B cell (primary cell): ENCODE measurements around the gene TLE7. TPM values are rescaled to one million over a fixed set of nuclear protein-coding genes. Genes with fewer than 3 reads are reported as not detected.

ENCODE experiments used
- ATAC-seq: fragments of 200-7000 bp; cut with Tn5 transposase; one replicate; pipeline ENCODE4 v1.10.0; 2021; ENCODE audit warnings: low read depth, mild to moderate bottlenecking, moderate number of reproducible peaks, moderate library complexity
- CTCF ChIA-PET: fragments of 350-600 bp; sonication (Branson Sonifier 250); formaldehyde crosslinking; loops from one replicate; lab custom pipeline; 2021; ENCODE audit warnings: antibody characterized with exemption, inconsistent platforms; lab: Charles Lee
- POLR2A ChIA-PET: fragments of 350-600 bp; sonication (Branson Sonifier 250); formaldehyde crosslinking; loops from one replicate; lab custom pipeline; 2021; ENCODE audit warnings: antibody characterized with exemption; lab: Charles Lee
- DNase-seq: peaks from one replicate; pipeline ENCODE4 v3.0.0; 2013
- H2AFZ ChIP-seq: 2 replicates; pipeline ENCODE4 v1.6.1; 2012; ENCODE audit warnings: mild to moderate bottlenecking, low read depth, low read length; ENCODE audit not compliant: insufficient read depth, poor library complexity, severe bottlenecking
- H3K27ac ChIP-seq, 2 donors: 1 replicate in 1 of 2; 2 replicates in 1 of 2; pipeline ENCODE4 v1.5.1; 2012 to 2013; ENCODE audit warnings: low read length in 2 of 2, mild to moderate bottlenecking in 2 of 2, moderate library complexity in 1 of 2
- H3K27me3 ChIP-seq, 4 experiments: fragments of 200-600 bp in 1 of 4; sonication (generic) in 1 of 4; replicated peaks in 1 of 4; 1 replicate in 2 of 4; 2 replicates in 2 of 4; pipeline versions ENCODE4 v1.6.1 to v1.7.0; 2013 to 2016; ENCODE audit warnings: low read length in 3 of 4, mild to moderate bottlenecking in 2 of 4, mixed read lengths in 1 of 4, moderate library complexity in 1 of 4; ENCODE audit not compliant: insufficient read depth in 4 of 4, control insufficient read depth in 3 of 4; ENCODE audit errors: control extremely low read depth in 1 of 4
- H3K36me3 ChIP-seq, 2 experiments: replicated peaks in 1 of 2; 1 replicate in 1 of 2; 2 replicates in 1 of 2; pipeline versions ENCODE4 v1.6.1 to v1.7.1; 2013; ENCODE audit warnings: low read length in 1 of 2; ENCODE audit not compliant: insufficient read depth in 2 of 2, control insufficient read depth in 1 of 2; ENCODE audit errors: control extremely low read depth in 1 of 2, extremely low read depth in 1 of 2
- H3K4me1 ChIP-seq, 2 donors: fragments of 200-600 bp in 1 of 2; sonication (generic) in 1 of 2; 1 replicate in 1 of 2; 2 replicates in 1 of 2; pipeline versions ENCODE4 v1.5.1 to v1.6.1; 2013 to 2017; ENCODE audit warnings: low read length in 2 of 2; ENCODE audit not compliant: control insufficient read depth in 2 of 2, insufficient read depth in 2 of 2
- H3K4me2 ChIP-seq: replicated peaks from 2 replicates; pipeline ENCODE3; 2012; ENCODE audit warnings: mild to moderate bottlenecking, low read depth, low read length; ENCODE audit not compliant: poor library complexity, severe bottlenecking
- H3K4me3 ChIP-seq, 5 experiments: fragments of 200-600 bp in 1 of 5; sonication (generic) in 1 of 5; 1 replicate in 3 of 5; 2 replicates in 2 of 5; pipeline versions ENCODE4 v1.5.1 to v1.7.0; 2011 to 2016; ENCODE audit warnings: low read length in 4 of 5, mild to moderate bottlenecking in 4 of 5, low read depth in 2 of 5, control low read depth in 1 of 5, moderate library complexity in 1 of 5; ENCODE audit not compliant: insufficient read depth in 1 of 5; ENCODE audit errors: control extremely low read depth in 1 of 5, extremely low read depth in 1 of 5
- H3K79me2 ChIP-seq: fragments of 200-600 bp; sonication (generic); one replicate; pipeline ENCODE4 v1.6.0; 2016; ENCODE audit warnings: low read length; ENCODE audit not compliant: control insufficient read depth, insufficient read depth
- H3K9ac ChIP-seq: fragments of 200-600 bp; sonication (generic); 2 replicates; pipeline ENCODE4 v1.6.1; 2017; ENCODE audit warnings: mild to moderate bottlenecking, low read length, moderate library complexity
- H3K9me3 ChIP-seq, 3 donors: one replicate each; pipeline versions ENCODE4 v1.6.1 to v1.7.1; 2013; ENCODE audit warnings: low read length in 2 of 3; ENCODE audit not compliant: control insufficient read depth in 2 of 3, insufficient read depth in 1 of 3; ENCODE audit errors: control extremely low read depth in 1 of 3
- H4K20me1 ChIP-seq: 2 replicates; pipeline ENCODE4 v1.6.0; 2012; ENCODE audit warnings: mild to moderate bottlenecking, low read length; ENCODE audit not compliant: insufficient read depth, control insufficient read depth, poor library complexity, severe bottlenecking
- H3K27ac Mint-ChIP-seq: one replicate; pipeline ENCODE4 v1.8.0; 2021; ENCODE audit warnings: mixed read lengths
- H3K27me3 Mint-ChIP-seq: one replicate; pipeline ENCODE4 v1.8.0; 2021; ENCODE audit warnings: mixed read lengths
- H3K4me1 Mint-ChIP-seq: one replicate; pipeline ENCODE4 v1.8.0; 2021; ENCODE audit warnings: mixed read lengths
- H3K4me3 Mint-ChIP-seq: one replicate; pipeline ENCODE4 v1.8.0; 2021; ENCODE audit warnings: mixed read lengths
- H3K9me3 Mint-ChIP-seq: one replicate; pipeline ENCODE4 v1.8.0; 2022; ENCODE audit warnings: mixed read lengths; ENCODE audit not compliant: insufficient read depth
- EZH2 ChIP-seq: IDR thresholded peaks from 2 replicates; pipeline ENCODE4 v1.6.1; 2012; ENCODE audit warnings: borderline replicate concordance, low read depth, mild to moderate bottlenecking, moderate library complexity, low read length; ENCODE audit not compliant: insufficient read depth, poor library complexity, severe bottlenecking
- WGBS: methylation state at CpG from one replicate; pipeline ENCODE4 v1.1.5; 2013; ENCODE audit warnings: missing lambda C conversion rate; ENCODE audit not compliant: insufficient coverage; 5-methylcytosine and 5-hydroxymethylcytosine counted together
- intact Hi-C: fragments of 100-400 bp; cut with micrococcal nuclease; formaldehyde crosslinking; loops from one replicate; pipeline ENCODE4 v1.10.0; 2022
- polyA plus RNA-seq: library from polyadenylated mRNA; depleted of rRNA; stranded (reverse); fragments of >200 nt; gene quantifications from 2 replicates; pipeline ENCODE4 v1.2.3, GENCODE V29; 2012
- total RNA-seq, 2 donors: library from RNA; stranded (reverse); fragments of 120-200 nt in 1 of 2; gene quantifications; 1 replicate in 1 of 2; 2 replicates in 1 of 2; pipeline versions ENCODE4 v1.2.3 to v1.2.4, GENCODE V29; 2013 to 2022
- TF ChIP-seq, protein P1 (sequence below): fragments of 200-600 bp; IDR thresholded peaks from one replicate; pipeline ENCODE4 v1.8.0; 2022; ENCODE audit warnings: antibody characterized with exemption, mild to moderate bottlenecking

TLE7 gene
- total and polyA plus RNA-seq, 2 donors (not counting 1 experiment from before 2014, with no cell fraction given): not detected

DNA sequence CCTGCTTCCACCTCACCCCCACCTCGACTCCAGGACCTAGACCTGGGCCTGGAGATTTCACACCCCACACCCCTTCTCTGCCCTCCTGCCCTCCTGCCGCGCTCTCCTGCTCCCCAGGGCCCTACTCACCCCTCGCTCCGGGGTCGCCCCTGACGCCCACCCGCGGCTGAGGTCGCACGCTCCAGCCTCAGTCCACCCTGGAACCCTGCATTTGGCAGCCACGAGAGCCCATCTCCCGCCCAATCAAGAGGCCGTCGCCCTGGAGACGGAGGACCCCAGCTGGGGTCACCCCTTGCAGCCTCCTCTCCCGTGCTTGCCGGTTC is 16.1 kb downstream of the TLE7 start:
- WGBS: 17% methylated on average over 18 of the region's 18 CpGs
- peaks cover 0 to 18% (median 0%) of the 10 kb centered on the region in 3 donors for H3K9me3 ChIP-seq
- H3K27ac ChIP-seq: no peak overlapping the region
- ChIA-PET POLR2A (no interaction called here), CTCF (interaction anchor here (0.9 to 1.7 kb wide), 2 partner anchors 8 to 33 kb away, joined by 3 to 5 read pairs; no protein-coding TSS in a partner anchor)
- H3K4me1 Mint-ChIP-seq: peaks cover 4% of the 10 kb centered on the region
- intact Hi-C loops: no loop called here
- no peaks in the 10 kb centered on the region for H3K36me3 ChIP-seq
- peaks cover 48% of the 10 kb centered on the region for H3K27me3 Mint-ChIP-seq
- no peak for ATAC-seq
- peaks cover 0 to 41% (median 8%) of the 10 kb centered on the region in 4 experiments for H3K27me3 ChIP-seq
- H3K79me2 ChIP-seq: no peaks in the 10 kb centered on the region
- H3K4me2 ChIP-seq: peak overlapping the region; percentile 22
- H3K27ac Mint-ChIP-seq: no peak overlapping the region
- no peak overlapping the region for H3K4me3 ChIP-seq
- H3K9ac ChIP-seq: no peak overlapping the region
- H3K4me3 Mint-ChIP-seq: no peak overlapping the region
- no peaks in the 10 kb centered on the region for H3K9me3 Mint-ChIP-seq
- peak overlapping the region; percentile 46 for H2AFZ ChIP-seq
- H3K4me1 ChIP-seq: peaks cover 0 to 4% of the 10 kb centered on the region in 2 donors
- TF ChIP-seq, protein P1, sequence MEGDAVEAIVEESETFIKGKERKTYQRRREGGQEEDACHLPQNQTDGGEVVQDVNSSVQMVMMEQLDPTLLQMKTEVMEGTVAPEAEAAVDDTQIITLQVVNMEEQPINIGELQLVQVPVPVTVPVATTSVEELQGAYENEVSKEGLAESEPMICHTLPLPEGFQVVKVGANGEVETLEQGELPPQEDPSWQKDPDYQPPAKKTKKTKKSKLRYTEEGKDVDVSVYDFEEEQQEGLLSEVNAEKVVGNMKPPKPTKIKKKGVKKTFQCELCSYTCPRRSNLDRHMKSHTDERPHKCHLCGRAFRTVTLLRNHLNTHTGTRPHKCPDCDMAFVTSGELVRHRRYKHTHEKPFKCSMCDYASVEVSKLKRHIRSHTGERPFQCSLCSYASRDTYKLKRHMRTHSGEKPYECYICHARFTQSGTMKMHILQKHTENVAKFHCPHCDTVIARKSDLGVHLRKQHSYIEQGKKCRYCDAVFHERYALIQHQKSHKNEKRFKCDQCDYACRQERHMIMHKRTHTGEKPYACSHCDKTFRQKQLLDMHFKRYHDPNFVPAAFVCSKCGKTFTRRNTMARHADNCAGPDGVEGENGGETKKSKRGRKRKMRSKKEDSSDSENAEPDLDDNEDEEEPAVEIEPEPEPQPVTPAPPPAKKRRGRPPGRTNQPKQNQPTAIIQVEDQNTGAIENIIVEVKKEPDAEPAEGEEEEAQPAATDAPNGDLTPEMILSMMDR: no peak
- TF ChIP-seq EZH2: no peak
- H4K20me1 ChIP-seq: no peaks in the 10 kb centered on the region
- DNase-seq: no peak

DNA sequence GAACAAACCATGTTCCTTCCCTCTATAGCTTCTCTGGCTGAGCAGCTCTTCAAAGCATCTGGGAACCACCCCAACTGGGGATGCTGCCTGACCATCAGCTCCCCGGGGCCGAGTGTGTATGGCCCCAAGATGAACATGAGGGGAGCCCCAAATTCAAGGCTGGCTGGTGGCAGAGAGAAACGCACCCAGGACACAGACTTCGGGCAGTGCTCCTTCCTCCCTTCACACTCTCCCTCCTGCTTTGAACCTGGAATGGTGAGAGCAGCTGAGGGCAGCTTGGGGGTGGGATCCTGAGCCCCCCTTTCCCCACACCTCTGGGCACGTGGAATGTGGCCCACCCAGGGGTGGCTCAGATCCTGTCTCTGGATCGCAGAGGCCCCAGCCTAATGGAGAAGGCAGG is 17.2 kb downstream of the TLE7 start:
- intact Hi-C loops: no loop called here
- Histone ChIP-seq H3K9me3 (peaks cover 0 to 18% (median 0%) of the 10 kb centered on the region in 3 donors), H4K20me1 (no peaks in the 10 kb centered on the region), H3K27ac (no peak overlapping the region), H3K4me2 (no peak overlapping the region), H3K27me3 (peaks cover 0 to 41% (median 8%) of the 10 kb centered on the region in 4 experiments), H2AFZ (no peak overlapping the region), H3K36me3 (no peaks in the 10 kb centered on the region), H3K4me3 (no peak overlapping the region), H3K9ac (no peak overlapping the region), H3K4me1 (peaks cover 0 to 4% of the 10 kb centered on the region in 2 donors), H3K79me2 (no peaks in the 10 kb centered on the region)
- no peak for TF ChIP-seq EZH2
- TF ChIP-seq, protein P1: no peak
- no peak overlapping the region for H3K4me3 Mint-ChIP-seq
- H3K9me3 Mint-ChIP-seq: no peaks in the 10 kb centered on the region
- ChIA-PET POLR2A (no interaction called here), CTCF (no interaction called here)
- H3K27me3 Mint-ChIP-seq: peaks cover 50% of the 10 kb centered on the region
- H3K4me1 Mint-ChIP-seq: peaks cover 4% of the 10 kb centered on the region
- H3K27ac Mint-ChIP-seq: no peak overlapping the region
- no peak for DNase-seq
- 66% methylated on average over 3 of the region's 6 CpGs for WGBS
- no peak for ATAC-seq
